ENCODE data around the gene MTFR1L. TPM values are rescaled to one million over a fixed set of nuclear protein-coding genes. Genes with fewer than 3 reads are reported as not detected.

The MTFR1L gene
- polyA plus RNA-seq (2012; rRNA removed): 53.6 and 61.2 TPM in 2 replicates
- polyA plus RNA-seq (2012; cell fraction: cytosol; rRNA removed): 32.7 and 39.0 TPM in 2 replicates
- polyA plus RNA-seq (2012; cell fraction: nucleus; rRNA removed): 205 and 223 TPM in 2 replicates

DNA sequence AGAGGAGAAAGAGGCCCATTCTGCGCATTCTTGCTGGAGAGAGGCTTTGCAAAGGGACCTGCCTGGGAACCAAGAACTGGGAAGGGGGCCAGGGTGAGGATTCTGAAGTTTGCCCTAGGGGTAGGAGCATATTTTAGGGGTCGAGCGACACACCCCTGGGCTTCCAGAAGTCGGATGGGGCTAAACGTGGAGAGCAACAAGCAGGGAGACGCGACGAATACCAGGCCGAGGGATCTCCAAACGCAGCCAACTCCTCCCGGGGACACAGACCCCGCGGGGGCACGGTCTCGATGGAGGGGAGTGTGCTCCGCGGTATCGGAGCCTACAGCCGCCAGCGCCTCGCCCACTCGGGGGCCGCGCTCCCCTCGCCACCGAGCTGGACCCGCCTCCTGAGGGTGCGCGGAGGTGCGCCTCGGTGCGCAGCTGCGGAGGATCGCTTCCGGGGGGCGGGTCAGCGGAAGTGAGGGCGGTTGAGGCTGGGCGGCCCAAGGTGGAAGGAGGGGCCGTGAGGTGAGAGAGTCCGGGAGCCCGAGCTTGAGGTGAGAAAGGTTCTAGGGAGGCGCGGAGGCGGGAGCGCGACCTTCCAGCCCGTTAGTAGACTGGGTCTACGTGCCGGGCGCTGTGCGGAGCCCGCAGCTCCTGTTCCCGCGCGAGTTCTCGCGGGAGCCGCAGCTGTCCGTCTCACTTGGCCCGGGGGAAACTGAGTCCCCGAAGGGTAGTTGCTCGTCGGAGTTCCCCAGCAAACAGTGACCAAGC lies at the start of gene MTFR1L:
MTFR1L (plus strand) TSS at position 464 of the 756 bp plus-strand sequence. CDS start 3,151 bp downstream, outside the sequence.
- H2AFZ ChIP-seq (ENCODE audit: low read depth): peak within 1 kb of the TSS; percentile 83
- no peaks in the 10 kb centered on the region for H3K9me3 ChIP-seq
- H3K36me3 ChIP-seq (replicated peaks in 1 of 2; ENCODE audit: control insufficient read depth in 1 of 2, insufficient read depth in 2 of 2, low read length in 1 of 2): peaks cover 0 to 23% of the 10 kb centered on the region in 2 experiments
- peak; percentile 98 for DNase-seq
- peak within 1 kb of the TSS; percentile 79 to 88 for H3K27ac ChIP-seq (ENCODE audit: low read depth in 2 of 2, low read length in 1 of 2)
- peak within 1 kb of the TSS; percentile 95 to 97 for H3K4me3 ChIP-seq (ENCODE audit: low read depth in 2 of 2, low read length in 1 of 2)
- no peaks in the 10 kb centered on the region for H3F3A ChIP-seq (replicated peaks; ENCODE audit: insufficient read depth)
- peak within 1 kb of the TSS; percentile 100 for H3K4me2 ChIP-seq
- H3K4me1 ChIP-seq (ENCODE audit: control insufficient read depth in 1 of 2, insufficient read depth in 2 of 2, low read depth in 1 of 2, low read length in 1 of 2): peaks cover 8 to 29% of the 10 kb centered on the region in 2 experiments; a peak in 1 of 4 replicates
- H3K9ac ChIP-seq: peak within 1 kb of the TSS; percentile 92
- peaks cover 7% of the 10 kb centered on the region; the same call in 1 of the 2 replicates for H4K20me1 ChIP-seq (ENCODE audit: insufficient read depth)
- WGBS (ENCODE audit: low lambda C conversion rate): 1% methylated on average over 24 of the region's 64 CpGs
- H3K79me2 ChIP-seq (ENCODE audit: insufficient read depth): peaks cover 42% of the 10 kb centered on the region
- no peaks in the 10 kb centered on the region for H3K27me3 ChIP-seq (ENCODE audit: insufficient read depth)
- H3K9me2 ChIP-seq: no peaks in the 10 kb centered on the region
- CTCF ChIA-PET: interaction anchor here (0.9 to 3.9 kb wide), 8 partner anchors 8 to 211 kb away, joined by 3 to 15 read pairs (median 4); no protein-coding TSS in a partner anchor
- POLR2A ChIA-PET: interaction anchor here (0.9 to 2.5 kb wide), 9 partner anchors 10 to 211 kb away, joined by 3 to 8 read pairs (median 4); partner anchors contain the start of genes PAFAH2 and PAQR7
- TF ChIP-seq, protein P1, sequence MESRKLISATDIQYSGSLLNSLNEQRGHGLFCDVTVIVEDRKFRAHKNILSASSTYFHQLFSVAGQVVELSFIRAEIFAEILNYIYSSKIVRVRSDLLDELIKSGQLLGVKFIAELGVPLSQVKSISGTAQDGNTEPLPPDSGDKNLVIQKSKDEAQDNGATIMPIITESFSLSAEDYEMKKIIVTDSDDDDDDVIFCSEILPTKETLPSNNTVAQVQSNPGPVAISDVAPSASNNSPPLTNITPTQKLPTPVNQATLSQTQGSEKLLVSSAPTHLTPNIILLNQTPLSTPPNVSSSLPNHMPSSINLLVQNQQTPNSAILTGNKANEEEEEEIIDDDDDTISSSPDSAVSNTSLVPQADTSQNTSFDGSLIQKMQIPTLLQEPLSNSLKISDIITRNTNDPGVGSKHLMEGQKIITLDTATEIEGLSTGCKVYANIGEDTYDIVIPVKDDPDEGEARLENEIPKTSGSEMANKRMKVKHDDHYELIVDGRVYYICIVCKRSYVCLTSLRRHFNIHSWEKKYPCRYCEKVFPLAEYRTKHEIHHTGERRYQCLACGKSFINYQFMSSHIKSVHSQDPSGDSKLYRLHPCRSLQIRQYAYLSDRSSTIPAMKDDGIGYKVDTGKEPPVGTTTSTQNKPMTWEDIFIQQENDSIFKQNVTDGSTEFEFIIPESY (IDR thresholded peaks at IDR 0.05; ENCODE audit: borderline replicate concordance, low read depth): peak; percentile 96
- TF ChIP-seq USF2 (IDR thresholded peaks at IDR 0.05; ENCODE audit: borderline replicate concordance, low read depth, low read length) (no peak), TAF1 (IDR thresholded peaks at IDR 0.05; ENCODE audit: borderline replicate concordance, low read depth, low read length) (peak; percentile 53; the same call in 1 of the 2 replicates), SMC3 (IDR thresholded peaks at IDR 0.05; ENCODE audit: low read depth, low read length) (no peak), FOXM1 (IDR thresholded peaks at IDR 0.05; ENCODE audit: low read depth) (no peak), TCF12 (IDR thresholded peaks at IDR 0.05) (no peak), YY1 (IDR thresholded peaks at IDR 0.05; ENCODE audit: low read depth) (no peak), FOXJ3 (CRISPR knock-in tag; IDR thresholded peaks at IDR 0.05) (no peak), RCOR1 (IDR thresholded peaks at IDR 0.05; ENCODE audit: low read length) (no peak), RFX5 (IDR thresholded peaks at IDR 0.05; ENCODE audit: low read length) (no peak), JUND (IDR thresholded peaks at IDR 0.05) (no peak), FOSL2 (IDR thresholded peaks at IDR 0.05; ENCODE audit: borderline replicate concordance, low read depth) (no peak), CHD2 (IDR thresholded peaks at IDR 0.05; ENCODE audit: low read length, partially characterized antibody) (peak; percentile 98), EP300 (IDR thresholded peaks at IDR 0.05; ENCODE audit: borderline replicate concordance in 1 of 2, low read depth in 1 of 2, low read length in 1 of 2) (no peak), TEAD4 (IDR thresholded peaks at IDR 0.05; ENCODE audit: borderline replicate concordance, insufficient read depth) (no peak), MXI1 (IDR thresholded peaks at IDR 0.05; ENCODE audit: low read depth, low read length) (no peak; the same call in none of the 2 replicates), POLR2AphosphoS5 (IDR thresholded peaks at IDR 0.05; ENCODE audit: low read depth, low read length) (peak; percentile 70), EZH2phosphoT487 (IDR thresholded peaks at IDR 0.05; ENCODE audit: borderline replicate concordance, low read depth) (no peak), NFIC (IDR thresholded peaks at IDR 0.05; ENCODE audit: borderline replicate concordance) (no peak), NRF1 (IDR thresholded peaks at IDR 0.05; ENCODE audit: low read depth, low read length) (peak; percentile 86)
- TF ChIP-seq, protein P2, sequence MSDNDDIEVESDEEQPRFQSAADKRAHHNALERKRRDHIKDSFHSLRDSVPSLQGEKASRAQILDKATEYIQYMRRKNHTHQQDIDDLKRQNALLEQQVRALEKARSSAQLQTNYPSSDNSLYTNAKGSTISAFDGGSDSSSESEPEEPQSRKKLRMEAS (IDR thresholded peaks at IDR 0.05; ENCODE audit: low read depth): no peak
- TF ChIP-seq, protein P3, sequence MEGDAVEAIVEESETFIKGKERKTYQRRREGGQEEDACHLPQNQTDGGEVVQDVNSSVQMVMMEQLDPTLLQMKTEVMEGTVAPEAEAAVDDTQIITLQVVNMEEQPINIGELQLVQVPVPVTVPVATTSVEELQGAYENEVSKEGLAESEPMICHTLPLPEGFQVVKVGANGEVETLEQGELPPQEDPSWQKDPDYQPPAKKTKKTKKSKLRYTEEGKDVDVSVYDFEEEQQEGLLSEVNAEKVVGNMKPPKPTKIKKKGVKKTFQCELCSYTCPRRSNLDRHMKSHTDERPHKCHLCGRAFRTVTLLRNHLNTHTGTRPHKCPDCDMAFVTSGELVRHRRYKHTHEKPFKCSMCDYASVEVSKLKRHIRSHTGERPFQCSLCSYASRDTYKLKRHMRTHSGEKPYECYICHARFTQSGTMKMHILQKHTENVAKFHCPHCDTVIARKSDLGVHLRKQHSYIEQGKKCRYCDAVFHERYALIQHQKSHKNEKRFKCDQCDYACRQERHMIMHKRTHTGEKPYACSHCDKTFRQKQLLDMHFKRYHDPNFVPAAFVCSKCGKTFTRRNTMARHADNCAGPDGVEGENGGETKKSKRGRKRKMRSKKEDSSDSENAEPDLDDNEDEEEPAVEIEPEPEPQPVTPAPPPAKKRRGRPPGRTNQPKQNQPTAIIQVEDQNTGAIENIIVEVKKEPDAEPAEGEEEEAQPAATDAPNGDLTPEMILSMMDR (IDR thresholded peaks at IDR 0.05): no peak
- TF ChIP-seq, protein P4, sequence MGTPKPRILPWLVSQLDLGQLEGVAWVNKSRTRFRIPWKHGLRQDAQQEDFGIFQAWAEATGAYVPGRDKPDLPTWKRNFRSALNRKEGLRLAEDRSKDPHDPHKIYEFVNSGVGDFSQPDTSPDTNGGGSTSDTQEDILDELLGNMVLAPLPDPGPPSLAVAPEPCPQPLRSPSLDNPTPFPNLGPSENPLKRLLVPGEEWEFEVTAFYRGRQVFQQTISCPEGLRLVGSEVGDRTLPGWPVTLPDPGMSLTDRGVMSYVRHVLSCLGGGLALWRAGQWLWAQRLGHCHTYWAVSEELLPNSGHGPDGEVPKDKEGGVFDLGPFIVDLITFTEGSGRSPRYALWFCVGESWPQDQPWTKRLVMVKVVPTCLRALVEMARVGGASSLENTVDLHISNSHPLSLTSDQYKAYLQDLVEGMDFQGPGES (IDR thresholded peaks at IDR 0.05; ENCODE audit: low read depth, low read length): no peak
